PC-3 (cell line): ENCODE results near the gene AFTPH. TPM values are rescaled to one million over a fixed set of nuclear protein-coding genes. Genes with fewer than 3 reads are reported as not detected.

ENCODE experiments used
- ATAC-seq: fragments of 200-7000 bp; cut with Tn5 transposase; 2 replicates; pipeline ENCODE4 v1.9.1; 2020; ENCODE audit warnings: mild to moderate bottlenecking, moderate library complexity
- BruUV-seq: library from RNA; stranded (reverse); fragments of 400-500 nt; replicated peaks from 2 replicates; lab custom pipeline; 2021; lab: Mats Ljungman, UMichigan
- CTCF ChIA-PET: fragments of 300-600 bp; sonication (Branson Sonifier 250); formaldehyde crosslinking; loops from one replicate; lab custom pipeline; 2022; ENCODE audit warnings: antibody characterized with exemption; lab: Charles Lee
- POLR2A ChIA-PET: fragments of 300-600 bp; sonication (Branson Sonifier 250); formaldehyde crosslinking; loops from one replicate; lab custom pipeline; 2022; ENCODE audit warnings: antibody characterized with exemption; ENCODE audit not compliant: unreplicated experiment; lab: Charles Lee
- DNase-seq: peaks from one replicate; pipeline ENCODE4 v3.0.0-alpha.2; 2015
- H2AFZ ChIP-seq: fragments of 300-600 bp; sonication (generic); 2 replicates; pipeline ENCODE4 v1.6.0; 2016; ENCODE audit warnings: antibody characterized with exemption, low read length
- H3F3A ChIP-seq: fragments of 300-600 bp; sonication (generic); one replicate; pipeline ENCODE4 v1.6.0; 2017; ENCODE audit warnings: antibody characterized with exemption, low read length, control low read depth, mild to moderate bottlenecking; ENCODE audit not compliant: unreplicated experiment
- H3K27ac ChIP-seq: fragments of 300-600 bp; sonication (generic); 2 replicates; pipeline ENCODE4 v1.5.1; 2016; ENCODE audit warnings: mild to moderate bottlenecking, low read length
- H3K27me3 ChIP-seq: fragments of 300-600 bp; sonication (generic); 2 replicates; pipeline ENCODE4 v1.6.1; 2016; ENCODE audit warnings: low read length, mixed read lengths
- H3K36me3 ChIP-seq: fragments of 300-600 bp; sonication (generic); 2 replicates; pipeline ENCODE4 v1.6.1; 2016; ENCODE audit warnings: low read depth, mixed run types, low read length, mixed read lengths
- H3K4me1 ChIP-seq: fragments of 300-600 bp; sonication (generic); 2 replicates; pipeline ENCODE4 v1.5.1; 2016; ENCODE audit warnings: low read length; ENCODE audit not compliant: insufficient read depth
- H3K4me2 ChIP-seq: fragments of 300-600 bp; sonication (generic); 2 replicates; pipeline ENCODE4 v1.6.0; 2016; ENCODE audit warnings: low read length
- H3K4me3 ChIP-seq: fragments of 300-600 bp; sonication (generic); 2 replicates; pipeline ENCODE4 v1.5.1; 2016; ENCODE audit warnings: mild to moderate bottlenecking, low read length, mixed read lengths
- H3K79me2 ChIP-seq: fragments of 300-600 bp; sonication (generic); 2 replicates; pipeline ENCODE4 v1.6.1; 2017; ENCODE audit warnings: low read length, mixed read lengths
- H3K9ac ChIP-seq: fragments of 300-600 bp; sonication (generic); 2 replicates; pipeline ENCODE4 v1.6.0; 2016; ENCODE audit warnings: mild to moderate bottlenecking, low read length
- H3K9me2 ChIP-seq: fragments of 300-600 bp; sonication (generic); replicated peaks from 2 replicates; pipeline ENCODE4 v1.6.1; 2016; ENCODE audit warnings: mixed run types, low read length, mixed read lengths
- H3K9me3 ChIP-seq: fragments of 300-600 bp; sonication (generic); 2 replicates; pipeline ENCODE4 v1.6.1; 2016; ENCODE audit warnings: low read length, mixed read lengths
- H4K20me1 ChIP-seq: fragments of 300-600 bp; sonication (generic); 2 replicates; pipeline ENCODE4 v1.6.1; 2016; ENCODE audit warnings: low read length, mixed read lengths
- EZH2 ChIP-seq: fragments of 300-600 bp; sonication (generic); IDR thresholded peaks from one replicate; pipeline ENCODE4 v1.6.1; 2017; ENCODE audit warnings: antibody characterized with exemption, mild to moderate bottlenecking, low read length; ENCODE audit not compliant: unreplicated experiment
- EZH2phosphoT487 ChIP-seq: fragments of 300-600 bp; sonication (generic); IDR thresholded peaks from 2 replicates; pipeline ENCODE4 v1.6.1; 2018; ENCODE audit warnings: mild to moderate bottlenecking, antibody characterized with exemption, low read length, borderline replicate concordance
- intact Hi-C: fragments of 100-400 bp; cut with micrococcal nuclease; formaldehyde crosslinking; loops from 2 replicates; pipeline ENCODE4 v1.9.0; 2023
- total RNA-seq: library from RNA; depleted of rRNA; stranded (reverse); fragments of >200 nt; gene quantifications from 2 replicates; pipeline ENCODE4 v1.2.3, GENCODE V29; 2014
- TF ChIP-seq, protein P1 (sequence below): fragments of 300-600 bp; sonication (generic); conservative IDR thresholded peaks from 2 replicates; pipeline ENCODE4 v1.5.1; 2017; ENCODE audit warnings: antibody characterized with exemption, low read depth, mild to moderate bottlenecking, low read length

Gene AFTPH
- total RNA-seq, 1 experiment from 2014 or later: 26.6 TPM

DNA sequence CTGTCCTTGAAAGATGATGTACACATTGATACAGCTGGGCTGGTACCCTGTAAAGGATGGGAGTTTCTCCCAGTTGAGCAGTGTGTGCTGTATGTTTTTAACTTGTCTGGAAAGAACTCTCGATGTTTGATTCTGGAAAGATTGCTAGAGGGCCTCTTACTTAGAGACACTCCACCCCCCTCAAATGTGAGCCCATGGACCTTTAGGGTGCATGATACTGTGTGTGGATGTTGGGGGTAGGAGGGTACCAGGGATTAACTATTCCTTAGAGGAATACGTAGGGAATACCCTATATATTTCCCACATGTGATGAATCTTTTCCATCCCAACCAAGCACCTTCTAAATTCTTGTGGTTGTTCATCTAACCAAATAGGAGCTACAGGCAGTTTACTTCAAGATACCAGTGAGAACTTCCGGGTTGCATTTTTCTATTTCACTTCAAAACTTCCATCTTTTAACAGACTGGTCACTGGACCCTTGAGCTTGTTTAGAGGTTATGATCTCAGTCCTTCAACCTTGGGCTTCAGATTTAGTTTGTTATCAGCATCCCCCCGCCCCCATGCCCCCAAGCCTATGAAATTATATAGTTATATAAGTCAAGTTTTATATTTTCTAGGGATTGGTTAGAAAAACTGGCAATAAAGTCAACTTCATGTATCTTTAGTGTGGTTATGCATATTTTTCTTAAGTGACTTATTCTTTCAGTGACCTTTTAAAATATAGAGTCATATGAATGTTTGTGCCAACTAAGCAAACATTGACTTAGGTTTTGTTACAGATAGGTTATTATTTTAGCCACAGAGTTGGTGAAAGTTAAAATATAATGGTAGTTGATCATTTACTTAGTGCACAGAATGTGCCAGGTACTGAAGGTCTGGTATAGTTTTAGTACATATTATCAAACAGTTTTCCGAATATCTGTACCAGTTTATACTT lies 18.2 kb downstream of the AFTPH start:
- TF ChIP-seq EZH2phosphoT487 (no peak), EZH2 (no peak)
- TF ChIP-seq, protein P1, sequence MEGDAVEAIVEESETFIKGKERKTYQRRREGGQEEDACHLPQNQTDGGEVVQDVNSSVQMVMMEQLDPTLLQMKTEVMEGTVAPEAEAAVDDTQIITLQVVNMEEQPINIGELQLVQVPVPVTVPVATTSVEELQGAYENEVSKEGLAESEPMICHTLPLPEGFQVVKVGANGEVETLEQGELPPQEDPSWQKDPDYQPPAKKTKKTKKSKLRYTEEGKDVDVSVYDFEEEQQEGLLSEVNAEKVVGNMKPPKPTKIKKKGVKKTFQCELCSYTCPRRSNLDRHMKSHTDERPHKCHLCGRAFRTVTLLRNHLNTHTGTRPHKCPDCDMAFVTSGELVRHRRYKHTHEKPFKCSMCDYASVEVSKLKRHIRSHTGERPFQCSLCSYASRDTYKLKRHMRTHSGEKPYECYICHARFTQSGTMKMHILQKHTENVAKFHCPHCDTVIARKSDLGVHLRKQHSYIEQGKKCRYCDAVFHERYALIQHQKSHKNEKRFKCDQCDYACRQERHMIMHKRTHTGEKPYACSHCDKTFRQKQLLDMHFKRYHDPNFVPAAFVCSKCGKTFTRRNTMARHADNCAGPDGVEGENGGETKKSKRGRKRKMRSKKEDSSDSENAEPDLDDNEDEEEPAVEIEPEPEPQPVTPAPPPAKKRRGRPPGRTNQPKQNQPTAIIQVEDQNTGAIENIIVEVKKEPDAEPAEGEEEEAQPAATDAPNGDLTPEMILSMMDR: no peak
- DNase-seq (peak; percentile 77), ATAC-seq (peak; percentile 52)
- H3K36me3 ChIP-seq: no peaks in the 10 kb centered on the region
- POLR2A ChIA-PET: interaction anchor here (0.6 kb wide), 1 partner anchor 836 kb away, joined by 6 read pairs; no protein-coding TSS in a partner anchor
- H3K9ac ChIP-seq: peak overlapping the region; percentile 23
- H3K4me1 ChIP-seq: peaks cover 72% of the 10 kb centered on the region
- no peaks in the 10 kb centered on the region for H3K9me3 ChIP-seq
- CTCF ChIA-PET: interaction anchor here (0.6 to 0.9 kb wide), 3 partner anchors 12 to 701 kb away, joined by 3 to 7 read pairs (median 3); no protein-coding TSS in a partner anchor
- H4K20me1 ChIP-seq: no peaks in the 10 kb centered on the region
- H3K9me2 ChIP-seq: no peaks in the 10 kb centered on the region
- H3K4me3 ChIP-seq: peak overlapping the region; percentile 42
- BruUV-seq: TSS peak; percentile 79
- H3K4me2 ChIP-seq: peak overlapping the region; percentile 82
- intact Hi-C loops: loop anchor here (1.0 kb wide), 1 partner anchor 18 kb away; the partner anchor contains the start of gene AFTPH
- H3K27ac ChIP-seq: peak overlapping the region; percentile 84
- no peaks in the 10 kb centered on the region for H3K27me3 ChIP-seq
- peaks cover 75% of the 10 kb centered on the region for H3K79me2 ChIP-seq
- peaks cover 21% of the 10 kb centered on the region for H3F3A ChIP-seq
- no peak overlapping the region for H2AFZ ChIP-seq

DNA sequence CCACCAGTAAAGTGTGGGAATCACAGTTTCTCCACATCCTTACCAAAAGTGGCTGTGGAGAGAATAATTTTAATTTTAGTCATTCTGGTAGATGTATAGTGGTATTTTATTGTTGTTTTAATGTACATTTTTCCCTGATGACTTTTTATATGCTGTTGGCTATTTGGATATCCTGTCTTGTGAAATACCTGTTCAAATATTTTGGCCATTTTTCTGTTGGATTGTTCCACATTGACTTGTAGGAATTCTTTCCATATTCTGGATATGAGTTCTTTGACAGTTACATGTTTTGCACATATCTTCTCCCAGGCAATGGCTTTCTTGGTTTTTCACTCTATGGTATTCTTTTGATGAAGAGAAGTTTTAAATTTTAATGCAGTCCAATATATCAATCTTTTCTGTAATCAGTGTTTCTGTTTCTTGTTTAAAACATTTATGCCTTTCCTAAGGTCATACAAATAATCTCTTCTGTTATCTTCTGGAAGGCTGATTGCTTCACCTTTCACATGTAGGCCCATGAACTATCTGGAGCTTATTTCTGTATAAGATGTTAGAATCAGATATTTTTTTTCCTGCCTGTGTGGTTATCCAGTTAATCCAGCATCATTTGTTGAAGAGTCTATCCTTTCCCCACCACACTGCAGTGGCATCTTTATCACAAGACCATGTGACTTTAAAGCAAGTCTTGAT lies 19.0 kb downstream of the AFTPH start:
- peak overlapping the region; percentile 23 for H3K9ac ChIP-seq
- H3K27me3 ChIP-seq: no peaks in the 10 kb centered on the region
- peaks cover 21% of the 10 kb centered on the region for H3F3A ChIP-seq
- DNase-seq (peak; percentile 87), ATAC-seq (peak; percentile 66)
- intact Hi-C loops: loop anchor here (1.0 kb wide), 1 partner anchor 19 kb away; the partner anchor contains the start of gene AFTPH
- no peaks in the 10 kb centered on the region for H4K20me1 ChIP-seq
- peak overlapping the region; percentile 82 for H3K4me2 ChIP-seq
- H3K9me2 ChIP-seq: no peaks in the 10 kb centered on the region
- TF ChIP-seq EZH2phosphoT487: no peak
- TF ChIP-seq, protein P1: no peak
- TF ChIP-seq EZH2: no peak
- POLR2A ChIA-PET: no interaction called here
- no TSS peak for BruUV-seq
- no peaks in the 10 kb centered on the region for H3K36me3 ChIP-seq
- CTCF ChIA-PET: no interaction called here
- no peak overlapping the region for H2AFZ ChIP-seq
- no peak overlapping the region; the same call in 1 of the 2 replicates for H3K4me3 ChIP-seq
- peak overlapping the region; percentile 84 for H3K27ac ChIP-seq
- peaks cover 64% of the 10 kb centered on the region for H3K4me1 ChIP-seq
- H3K9me3 ChIP-seq: no peaks in the 10 kb centered on the region
- H3K79me2 ChIP-seq: peaks cover 70% of the 10 kb centered on the region
